Measurements from ENCODE around the gene LEAP2. TPM values are rescaled to one million over a fixed set of nuclear protein-coding genes. Genes with fewer than 3 reads are reported as not detected.

Gene LEAP2

DNA sequence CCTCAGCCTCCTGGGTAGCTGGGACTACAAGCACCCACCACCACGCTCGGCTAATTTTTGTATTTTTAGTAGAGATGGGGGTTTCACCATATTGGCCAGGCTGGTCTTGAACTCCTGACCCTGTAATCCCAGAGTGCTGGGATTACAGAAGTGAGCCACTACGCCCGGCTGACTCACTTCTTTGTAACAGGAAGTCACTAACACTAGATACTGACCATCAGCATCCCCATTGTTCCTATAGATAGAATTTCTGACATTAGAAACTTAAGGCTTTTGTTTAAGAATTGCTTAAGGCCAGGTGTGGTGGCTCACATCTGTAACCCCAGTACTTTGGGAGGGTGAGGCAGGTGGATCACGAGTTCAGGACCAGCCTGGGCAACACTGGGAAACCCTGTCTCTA is 42.2 kb downstream of the LEAP2 start:
- Histone ChIP-seq H3K36me3 (ENCODE audit: insufficient read depth, low read length) (peaks cover 68% of the 10 kb centered on the region), H3K4me1 (ENCODE audit: control insufficient read depth, insufficient read depth, low read length) (no peaks in the 10 kb centered on the region), H3K4me3 (ENCODE audit: low read length) (no peak overlapping the region), H3K4me2 (ENCODE audit: low read length) (no peak overlapping the region), H3K9me3 (replicated peaks; ENCODE audit: low read length) (no peaks in the 10 kb centered on the region), H3K9ac (ENCODE audit: low read depth, low read length) (no peak overlapping the region), H3K27me3 (ENCODE audit: control insufficient read depth, insufficient read depth, low read length) (no peaks in the 10 kb centered on the region)

DNA sequence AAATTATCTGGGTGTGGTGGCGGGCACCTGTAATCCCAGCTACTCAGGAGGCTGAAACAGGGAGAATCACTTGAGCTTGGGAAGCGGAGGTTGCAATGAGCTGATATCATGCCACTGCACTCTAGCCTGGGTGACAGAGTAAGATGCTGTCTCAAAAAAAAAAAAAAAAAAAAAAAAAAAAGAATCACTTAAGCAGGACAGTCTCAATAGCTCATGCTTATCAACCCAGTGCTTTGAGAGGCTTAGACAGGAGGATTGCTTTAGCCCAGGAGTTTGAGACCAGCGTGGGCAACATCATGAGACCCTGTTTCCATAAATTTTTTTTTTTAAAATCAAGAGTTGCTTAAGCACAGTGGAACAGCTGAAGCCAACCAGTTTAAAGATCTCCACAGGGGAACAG is 42.6 kb downstream of the LEAP2 start:
- Histone ChIP-seq H3K27me3 (ENCODE audit: control insufficient read depth, insufficient read depth, low read length) (no peaks in the 10 kb centered on the region), H3K9me3 (replicated peaks; ENCODE audit: low read length) (no peaks in the 10 kb centered on the region), H3K4me2 (ENCODE audit: low read length) (no peak overlapping the region), H3K4me1 (ENCODE audit: control insufficient read depth, insufficient read depth, low read length) (no peaks in the 10 kb centered on the region), H3K9ac (ENCODE audit: low read depth, low read length) (no peak overlapping the region), H3K4me3 (ENCODE audit: low read length) (no peak overlapping the region), H3K36me3 (ENCODE audit: insufficient read depth, low read length) (peaks cover 66% of the 10 kb centered on the region)

Small RNAs within 50 kb of the gene (small RNA-seq; reads per million reads assigned to genes)
- gene RNA5SP192 = not detected

Data from skeletal muscle satellite cell (primary cell).